ENCODE measurements around the gene C2CD4B. TPM values are rescaled to one million over a fixed set of nuclear protein-coding genes. Genes with fewer than 3 reads are reported as not detected.

The C2CD4B gene
- total RNA-seq, 4 donors from 2014 or later, result 0.15 to 0.95 (median 0.43) TPM

- TF ChIP-seq POLR2A (IDR thresholded peaks at IDR 0.05) (no peak), CTCF (IDR thresholded peaks at IDR 0.05) (no peak)
- intact Hi-C loops (cut with DNase I), result no loop called here
- peaks cover 0 to 4% (median 0%) of the 10 kb centered on the region in 4 donors for H3K27me3 ChIP-seq
- peak overlapping the region in 3 of 4 donors; percentile 51 to 77 (median 60) for H3K27ac ChIP-seq
- WGBS, 2 donors, result 11 to 59% methylated on average over 1 of the region's 1 CpG
- H3K4me3 ChIP-seq, result no peak overlapping the region
- H3K4me1 ChIP-seq, result peaks cover 0 to 26% (median 12%) of the 10 kb centered on the region in 3 donors
- H3K9me3 ChIP-seq, result no peaks in the 10 kb centered on the region
- H3K36me3 ChIP-seq, result no peaks in the 10 kb centered on the region
- DNase-seq, result no peak
Observed at GRCh38 chr15:62187910-62188309, 22.8 kb upstream of the C2CD4B start.

- DNase-seq, result no peak
- H3K9me3 ChIP-seq, result no peaks in the 10 kb centered on the region
- H3K36me3 ChIP-seq, result no peaks in the 10 kb centered on the region
- peak overlapping the region in 3 of 4 donors; percentile 30 to 77 (median 51) for H3K27ac ChIP-seq
- peaks cover 0 to 26% (median 12%) of the 10 kb centered on the region in 3 donors for H3K4me1 ChIP-seq
- WGBS, 2 donors, result 34 to 45% methylated on average over 4 to 5 of the region's 5 CpGs
- peaks cover 0 to 4% (median 0%) of the 10 kb centered on the region in 4 donors for H3K27me3 ChIP-seq
- intact Hi-C loops (cut with DNase I), result no loop called here
- no peak for TF ChIP-seq POLR2A (IDR thresholded peaks at IDR 0.05)
- no peak for TF ChIP-seq CTCF (IDR thresholded peaks at IDR 0.05)
- H3K4me3 ChIP-seq, result no peak overlapping the region
Observed at GRCh38 chr15:62187425-62187824, 22.3 kb upstream of the C2CD4B start.

GRCh38 chr15:62186578-62186977, 21.5 kb upstream of the C2CD4B start:
- no CpG with 5 or more reads among the region's 27 CpGs for WGBS, 2 donors

GRCh38 chr15:62183130-62183529, 18.0 kb upstream of the C2CD4B start:
- H3K9me3 ChIP-seq, result no peaks in the 10 kb centered on the region
- H3K27ac ChIP-seq, result no peak overlapping the region
- TF ChIP-seq CTCF (IDR thresholded peaks at IDR 0.05) (no peak), POLR2A (IDR thresholded peaks at IDR 0.05) (no peak)
- intact Hi-C loops (cut with DNase I), result no loop called here
- no peaks in the 10 kb centered on the region for H3K36me3 ChIP-seq
- H3K4me1 ChIP-seq, result peaks cover 0 to 16% (median 9%) of the 10 kb centered on the region in 3 donors
- peaks cover 0 to 7% (median 0%) of the 10 kb centered on the region in 4 donors for H3K27me3 ChIP-seq
- DNase-seq, result no peak
- no peak overlapping the region for H3K4me3 ChIP-seq

More at GRCh38 chr15:62186578-62186977, 21.5 kb upstream of the C2CD4B start:
- no peak for DNase-seq
- Histone ChIP-seq H3K4me3 (no peak overlapping the region), H3K36me3 (no peaks in the 10 kb centered on the region), H3K27ac (no peak overlapping the region), H3K4me1 (peaks cover 0 to 26% (median 12%) of the 10 kb centered on the region in 3 donors), H3K9me3 (no peaks in the 10 kb centered on the region), H3K27me3 (peaks cover 0 to 4% (median 0%) of the 10 kb centered on the region in 4 donors)
- intact Hi-C loops (cut with DNase I), result no loop called here
- TF ChIP-seq POLR2A (IDR thresholded peaks at IDR 0.05) (no peak), CTCF (IDR thresholded peaks at IDR 0.05) (no peak)

GRCh38 chr15:62173215-62173614, 8.1 kb upstream of the C2CD4B start:
- intact Hi-C loops (cut with DNase I), result no loop called here
- no peak for DNase-seq
- H3K27me3 ChIP-seq, result peaks cover 0 to 30% (median 0%) of the 10 kb centered on the region in 4 donors
- H3K27ac ChIP-seq, result peak overlapping the region in 2 of 4 donors; percentile 11 to 58
- no peaks in the 10 kb centered on the region for H3K9me3 ChIP-seq
- TF ChIP-seq CTCF (IDR thresholded peaks at IDR 0.05) (no peak), POLR2A (IDR thresholded peaks at IDR 0.05) (no peak)
- H3K36me3 ChIP-seq, result no peaks in the 10 kb centered on the region
- WGBS, 2 donors, result 67 to 69% methylated on average over 5 of the region's 5 CpGs
- peaks cover 0 to 6% (median 0%) of the 10 kb centered on the region in 3 donors for H3K4me1 ChIP-seq
- H3K4me3 ChIP-seq, result no peak overlapping the region
